Measurements from ENCODE around the gene YRDC.

YRDC gene

GRCh38 chr1:37807555-37808368, at the start of gene YRDC, which contains the start of gene C1orf122:
TSS of gene YRDC (minus strand) at chr1:37808208. CDS start at chr1:37808180, 28 bp downstream.
TSS of gene C1orf122 (plus strand) at chr1:37807790. CDS start at chr1:37808405, 615 bp downstream.
- peak within 1 kb of the TSS; percentile 84 for H3K4me3 ChIP-seq (ENCODE audit: low read depth, low read length)
- TF ChIP-seq CTCF (IDR thresholded peaks at IDR 0.05; ENCODE audit: insufficient read depth, low read length, missing control alignments), result no peak
- POLR2A ChIA-PET, result interaction anchor here (0.5 to 1.7 kb wide), 11 partner anchors 9 to 1769 kb away, joined by 3 to 13 read pairs (median 4); partner anchors contain the start of genes CDCA8, MTF1 and PABPC4
- CTCF ChIA-PET, result interaction anchor here (0.6 to 3.0 kb wide), 4 partner anchors 12 to 232 kb away, joined by 3 to 17 read pairs (median 6); partner anchors contain the start of gene MTF1
- peak; percentile 53 for DNase-seq (ENCODE audit: low read depth, low spot score)

GRCh38 chr1:37854406-37854805, 46.4 kb upstream of the YRDC start:
- CTCF ChIA-PET, result interaction anchor here (0.6 kb wide), 1 partner anchor 14 kb away, joined by 4 read pairs; no protein-coding TSS in a partner anchor
- no peak for DNase-seq (ENCODE audit: low read depth, low spot score)
- no peak overlapping the region for H3K4me3 ChIP-seq (ENCODE audit: low read depth, low read length)
- POLR2A ChIA-PET, result no interaction called here
- no peak for TF ChIP-seq CTCF (IDR thresholded peaks at IDR 0.05; ENCODE audit: insufficient read depth, low read length, missing control alignments)

- no peak for TF ChIP-seq CTCF (IDR thresholded peaks at IDR 0.05; ENCODE audit: insufficient read depth, low read length, missing control alignments)
- CTCF ChIA-PET, result no interaction called here
- no peak for DNase-seq (ENCODE audit: low read depth, low spot score)
- POLR2A ChIA-PET, result interaction anchor here (0.8 kb wide), 1 partner anchor 10 kb away, joined by 4 read pairs; no protein-coding TSS in a partner anchor
- no peak overlapping the region for H3K4me3 ChIP-seq (ENCODE audit: low read depth, low read length)
Measured at GRCh38 chr1:37853157-37853556, 45.1 kb upstream of the YRDC start.

DNA sequence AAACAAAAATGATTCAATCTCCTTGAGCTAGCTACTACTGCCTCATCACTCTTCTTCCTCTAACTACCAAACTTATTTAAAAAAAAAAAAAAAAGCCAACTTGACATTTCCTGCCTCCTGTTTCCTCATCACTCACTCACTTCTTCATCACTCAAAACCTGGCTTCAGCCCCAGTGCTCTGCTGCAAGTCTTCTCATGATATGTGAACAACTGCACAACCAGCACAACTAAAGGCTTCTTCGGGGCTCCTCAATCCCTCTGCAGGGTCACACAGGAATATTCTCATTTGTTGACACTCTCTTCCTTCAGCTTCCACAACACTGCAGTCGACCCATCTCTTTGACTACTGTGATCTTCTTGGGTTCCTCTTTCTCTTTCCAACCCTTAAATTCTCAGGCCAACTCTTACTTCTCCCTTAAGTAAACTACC, 43.8 kb upstream of the YRDC start:
- no peak overlapping the region for H3K4me3 ChIP-seq (ENCODE audit: low read depth, low read length)
- CTCF ChIA-PET, result interaction anchor here (0.6 to 3.3 kb wide), 2 partner anchors 8 to 538 kb away, joined by 3 to 59 read pairs; partner anchors contain the start of gene MTF1
- DNase-seq (ENCODE audit: low read depth, low spot score), result no peak
- POLR2A ChIA-PET, result interaction anchor here (1.9 kb wide), 1 partner anchor 8 kb away, joined by 10 read pairs; the partner anchor contains the start of gene MTF1
- TF ChIP-seq CTCF (IDR thresholded peaks at IDR 0.05; ENCODE audit: insufficient read depth, low read length, missing control alignments), result no peak

DNA sequence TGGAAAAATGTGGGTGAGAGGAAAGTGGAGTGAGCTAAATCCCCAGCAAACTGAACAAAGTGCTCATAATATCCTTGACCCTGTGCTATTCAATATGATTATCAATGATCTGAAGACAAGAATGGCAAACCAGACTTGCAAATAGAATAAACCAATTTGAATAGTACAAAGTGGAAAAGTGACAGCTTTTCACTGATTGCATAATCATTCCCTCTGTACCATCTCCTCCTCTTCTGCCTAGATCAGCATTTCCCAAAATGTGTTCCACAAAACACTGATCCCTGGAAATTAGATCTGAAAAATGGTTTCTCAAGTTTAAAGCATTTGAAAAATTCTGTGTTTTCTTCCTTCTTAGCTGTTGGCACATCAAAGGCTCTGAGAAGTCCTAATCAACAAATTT, 43.3 kb upstream of the YRDC start:
- DNase-seq (ENCODE audit: low read depth, low spot score), result no peak
- TF ChIP-seq CTCF (IDR thresholded peaks at IDR 0.05; ENCODE audit: insufficient read depth, low read length, missing control alignments), result no peak
- no peak overlapping the region for H3K4me3 ChIP-seq (ENCODE audit: low read depth, low read length)
- ChIA-PET POLR2A (interaction anchor here (1.9 kb wide), 1 partner anchor 8 kb away, joined by 10 read pairs; the partner anchor contains the start of gene MTF1), CTCF (interaction anchor here (3.3 kb wide), 1 partner anchor 9 kb away, joined by 59 read pairs; the partner anchor contains the start of gene MTF1)

Measured in AG04449 (cell line).